HepG2 (cell line): ENCODE data around the gene RECQL5. TPM values are rescaled to one million over a fixed set of nuclear protein-coding genes. Genes with fewer than 3 reads are reported as not detected.

Experiments used
- ATAC-seq: fragments of 200-7000 bp; cut with Tn5 transposase; 3 replicates; pipeline ENCODE4 v1.9.1; 2020; ENCODE audit warnings: mild to moderate bottlenecking, moderate library complexity
- BruUV-seq: library from RNA; stranded (reverse); fragments of 400-500 nt; replicated peaks from 2 replicates; lab custom pipeline; 2021; lab: Mats Ljungman, UMichigan
- CTCF ChIA-PET: fragments of 300-600 bp; formaldehyde crosslinking; extraction: SDS; loops from one replicate; lab custom pipeline; 2021; ENCODE audit warnings: low total read pairs, inconsistent platforms, low intra/inter-chr PET ratio; lab: Yijun Ruan, JAX
- POLR2A ChIA-PET: fragments of 350-600 bp; sonication (Branson Sonifier 250); formaldehyde crosslinking; loops from one replicate; lab custom pipeline; 2020; ENCODE audit warnings: antibody characterized with exemption, inconsistent platforms; lab: Yijun Ruan, JAX
- DNase-seq: peaks from one replicate; pipeline ENCODE4 v3.0.0-alpha.2; 2015; ENCODE audit warnings: low spot score
- FAIRE-seq: peaks from 3 replicates; lab custom pipeline; 2011; peaks lifted over from hg19 to GRCh38; lab: Jason Lieb, UNC
- H2AFZ ChIP-seq: one replicate; pipeline ENCODE4 v1.6.1; 2011; ENCODE audit warnings: low read length, inconsistent platforms
- H3K27ac ChIP-seq: fragments of 300-600 bp; 3 replicates; pipeline ENCODE4 v1.8.0; 2011; ENCODE audit warnings: mixed run types, mild to moderate bottlenecking, mixed read lengths, low read length, inconsistent platforms; ENCODE audit not compliant: insufficient read depth; ENCODE audit errors: extremely low read length
- H3K27me3 ChIP-seq, 2 experiments: fragments of 200-600 bp in 1 of 2; 2 replicates in 1 of 2; 3 replicates in 1 of 2; pipeline versions ENCODE4 v1.6.0 to v1.8.0; 2011; ENCODE audit warnings: low read length in 2 of 2, mild to moderate bottlenecking in 2 of 2, moderate library complexity in 2 of 2, inconsistent platforms in 1 of 2; ENCODE audit not compliant: insufficient read depth in 2 of 2, control insufficient read depth in 1 of 2
- H3K36me3 ChIP-seq, 2 experiments: fragments of 200-600 bp in 1 of 2; replicated peaks in 1 of 2; 2 replicates in 1 of 2; 3 replicates in 1 of 2; pipeline versions ENCODE4 v1.5.1 to v1.8.0; 2011; ENCODE audit warnings: low read length in 2 of 2, inconsistent platforms in 1 of 2; ENCODE audit not compliant: insufficient read depth in 2 of 2, control insufficient read depth in 1 of 2
- H3K4me1 ChIP-seq: 2 replicates; pipeline ENCODE4 v1.5.1; 2012; ENCODE audit warnings: low read length, inconsistent platforms; ENCODE audit not compliant: insufficient read depth
- H3K4me2 ChIP-seq: 2 replicates; pipeline ENCODE4 v1.6.0; 2011; ENCODE audit warnings: low read depth, low read length, inconsistent platforms
- H3K4me3 ChIP-seq, 3 experiments: fragments of 200-600 bp in 1 of 3; sonication (generic), shearing (Covaris generic) in 1 of 3; replicated peaks in 1 of 3; 2 replicates each; pipeline ENCODE4 v1.5.1; 2011 to 2016; ENCODE audit warnings: low read length in 3 of 3, inconsistent platforms in 2 of 3, low read depth in 2 of 3, mild to moderate bottlenecking in 2 of 3, control low read depth in 1 of 3, mixed read lengths in 1 of 3; ENCODE audit not compliant: insufficient read depth in 1 of 3
- H3K79me2 ChIP-seq: one replicate; pipeline ENCODE4 v1.6.1; 2011; ENCODE audit warnings: low read length, inconsistent platforms; ENCODE audit not compliant: insufficient read depth
- H3K9ac ChIP-seq: 2 replicates; pipeline ENCODE4 v1.6.0; 2011; ENCODE audit warnings: mild to moderate bottlenecking, low read depth, low read length, inconsistent platforms; ENCODE audit not compliant: insufficient read depth
- H3K9me3 ChIP-seq: 2 replicates; pipeline ENCODE4 v1.5.1; 2012; ENCODE audit warnings: mild to moderate bottlenecking, low read length
- H4K20me1 ChIP-seq: 2 replicates; pipeline ENCODE4 v1.6.0; 2011; ENCODE audit warnings: inconsistent platforms, mild to moderate bottlenecking, low read length, moderate library complexity; ENCODE audit not compliant: insufficient read depth
- GABPB1 ChIP-seq: IDR thresholded peaks from 2 replicates; pipeline ENCODE4 v1.6.1; 2016; ENCODE audit warnings: mild to moderate bottlenecking, missing genetic modification reagents, moderate library complexity, missing compliant biosample characterization
- HMG20A ChIP-seq: IDR thresholded peaks from 2 replicates; pipeline ENCODE4 v1.6.1; 2016; ENCODE audit warnings: borderline replicate concordance
- PHF5A ChIP-seq: IDR thresholded peaks from one replicate; pipeline ENCODE4 v1.6.1; 2018; ENCODE audit warnings: low read depth, missing genetic modification reagents; ENCODE audit not compliant: unreplicated experiment
- STAG1 ChIP-seq: sonication (generic); formaldehyde crosslinking; IDR thresholded peaks from 2 replicates; pipeline ENCODE4 v1.4.0; 2020; ENCODE audit warnings: missing genetic modification reagents
- TEAD3 ChIP-seq: optimal IDR thresholded peaks from 2 replicates; pipeline ENCODE3; 2016; ENCODE audit warnings: borderline replicate concordance
- TFAP4 ChIP-seq: sonication (generic); IDR thresholded peaks from 2 replicates; pipeline ENCODE4 v1.6.1; 2016; ENCODE audit warnings: low read depth, borderline replicate concordance
- ZKSCAN5 ChIP-seq: sonication (generic); formaldehyde crosslinking; IDR thresholded peaks from 2 replicates; pipeline ENCODE4 v1.5.1; 2020; ENCODE audit warnings: mild to moderate bottlenecking, missing genetic modification reagents
- ZNF281 ChIP-seq: sonication (generic); formaldehyde crosslinking; IDR thresholded peaks from 2 replicates; pipeline ENCODE4 v1.4.0; 2020; ENCODE audit warnings: missing genetic modification reagents, borderline replicate concordance
- ZNF543 ChIP-seq: sonication (generic); formaldehyde crosslinking; IDR thresholded peaks from 2 replicates; pipeline ENCODE4 v1.4.0; 2020; ENCODE audit warnings: mild to moderate bottlenecking, missing genetic modification reagents
- ZNF609 ChIP-seq: sonication (generic); formaldehyde crosslinking; IDR thresholded peaks from 2 replicates; pipeline ENCODE4 v1.4.0; 2020; ENCODE audit warnings: mild to moderate bottlenecking, missing genetic modification reagents, borderline replicate concordance
- ZNF629 ChIP-seq: sonication (generic); formaldehyde crosslinking; conservative IDR thresholded peaks from 2 replicates; pipeline ENCODE4 v1.5.0; 2020; ENCODE audit warnings: missing genetic modification reagents
- ZNF704 ChIP-seq: sonication (generic); formaldehyde crosslinking; IDR thresholded peaks from 2 replicates; pipeline ENCODE4 v1.8.1; 2023; ENCODE audit warnings: mild to moderate bottlenecking, inconsistent platforms, moderate library complexity, missing genetic modification reagents, borderline replicate concordance
- WGBS: methylation state at CpG from one replicate; pipeline ENCODE4 v1.1.6; 2017; ENCODE audit warnings: low lambda C conversion rate; 5-methylcytosine and 5-hydroxymethylcytosine counted together
- in situ Hi-C: cut with HindIII; loops from 2 replicates; pipeline ENCODE4 v1.10.0; 2017; ENCODE audit warnings: low pct_unique_long_range_greater_than_20kb; ENCODE audit not compliant: extremely low pct_ligation_motif_present
- intact Hi-C: fragments of 100-400 bp; cut with micrococcal nuclease; formaldehyde crosslinking; loops from one replicate; pipeline ENCODE4 v1.10.0; 2022; ENCODE audit not compliant: unreplicated experiment
- polyA plus RNA-seq, 8 experiments: library from polyadenylated mRNA; depleted of rRNA in 3 of 8; stranded (reverse) in 7 of 8; unstranded in 1 of 8; fragments of >200 nt; fragmentation: Illumina TruSeq in 4 of 8; extraction: Trizol in 4 of 8; gene quantifications; 2 replicates each; pipeline versions ENCODE4 v1.2.1 to v1.2.3, GENCODE V29; 2011 to 2016; ENCODE audit warnings: low read depth in 4 of 8, missing spikeins in 1 of 8, mixed read lengths in 1 of 8; ENCODE audit not compliant: insufficient read depth in 1 of 8
- total RNA-seq, 5 experiments: library from RNA; depleted of rRNA; stranded (reverse); fragments of >200 nt; fragmentation: Illumina TruSeq; extraction: Trizol; gene quantifications; 2 replicates each; pipeline ENCODE4 v1.2.3, GENCODE V29; 2016; ENCODE audit warnings: low read depth in 1 of 5

RECQL5 gene
- total and polyA plus RNA-seq, 2 of the 13 experiments (the other 11 are each of a cell fraction or from before 2014, with no cell fraction given), result 27.7 to 32.0 TPM

GRCh38 chr17:75672011-75672410, 5.1 kb upstream of the RECQL5 start:
- POLR2A ChIA-PET, result interaction anchor here (1.1 kb wide), 1 partner anchor 93 kb away, joined by 3 read pairs; the partner anchor contains the start of gene GALK1
- in situ Hi-C loops, result no loop called here
- Histone ChIP-seq H3K27ac (no peak overlapping the region), H3K27me3 (peaks cover 0 to 5% of the 10 kb centered on the region in 2 experiments; a peak in 1 of 5 replicates), H3K4me2 (no peak overlapping the region), H3K79me2 (peaks cover 57% of the 10 kb centered on the region), H4K20me1 (peaks cover 6% of the 10 kb centered on the region; the same call in 1 of the 2 replicates), H3K9me3 (no peaks in the 10 kb centered on the region), H2AFZ (no peak overlapping the region), H3K4me1 (peaks cover 25% of the 10 kb centered on the region), H3K36me3 (peaks cover 18 to 64% of the 10 kb centered on the region in 2 experiments), H3K9ac (no peak overlapping the region), H3K4me3 (no peak overlapping the region)
- CTCF ChIA-PET, result no interaction called here
- DNase-seq (no peak), FAIRE-seq (no peak), ATAC-seq (no peak)
- 98% methylated on average over 5 of the region's 5 CpGs for WGBS
- no TSS peak for BruUV-seq
- TF ChIP-seq STAG1 (CRISPR knock-in tag), result no peak
- no peak for TF ChIP-seq ZNF629 (CRISPR knock-in tag)
- TF ChIP-seq ZNF281 (CRISPR knock-in tag), result no peak
- TF ChIP-seq ZNF609 (CRISPR knock-in tag), result no peak
- TF ChIP-seq TEAD3 (CRISPR knock-in tag), result no peak
- no peak for TF ChIP-seq ZKSCAN5 (CRISPR knock-in tag)
- no peak for TF ChIP-seq TFAP4
- no peak for TF ChIP-seq ZNF543 (CRISPR knock-in tag)
- no peak for TF ChIP-seq ZNF704 (CRISPR knock-in tag)
- no peak for TF ChIP-seq HMG20A (CRISPR knock-in tag)
- no peak for TF ChIP-seq PHF5A (CRISPR knock-in tag)
- TF ChIP-seq GABPB1 (CRISPR knock-in tag), result no peak
- intact Hi-C loops, result no loop called here
